ENCODE measurements around the gene PML. TPM values are rescaled to one million over a fixed set of nuclear protein-coding genes. Genes with fewer than 3 reads are reported as not detected.

PML gene
- total RNA-seq, 1 experiment from 2014 or later: 47.7 TPM

DNA sequence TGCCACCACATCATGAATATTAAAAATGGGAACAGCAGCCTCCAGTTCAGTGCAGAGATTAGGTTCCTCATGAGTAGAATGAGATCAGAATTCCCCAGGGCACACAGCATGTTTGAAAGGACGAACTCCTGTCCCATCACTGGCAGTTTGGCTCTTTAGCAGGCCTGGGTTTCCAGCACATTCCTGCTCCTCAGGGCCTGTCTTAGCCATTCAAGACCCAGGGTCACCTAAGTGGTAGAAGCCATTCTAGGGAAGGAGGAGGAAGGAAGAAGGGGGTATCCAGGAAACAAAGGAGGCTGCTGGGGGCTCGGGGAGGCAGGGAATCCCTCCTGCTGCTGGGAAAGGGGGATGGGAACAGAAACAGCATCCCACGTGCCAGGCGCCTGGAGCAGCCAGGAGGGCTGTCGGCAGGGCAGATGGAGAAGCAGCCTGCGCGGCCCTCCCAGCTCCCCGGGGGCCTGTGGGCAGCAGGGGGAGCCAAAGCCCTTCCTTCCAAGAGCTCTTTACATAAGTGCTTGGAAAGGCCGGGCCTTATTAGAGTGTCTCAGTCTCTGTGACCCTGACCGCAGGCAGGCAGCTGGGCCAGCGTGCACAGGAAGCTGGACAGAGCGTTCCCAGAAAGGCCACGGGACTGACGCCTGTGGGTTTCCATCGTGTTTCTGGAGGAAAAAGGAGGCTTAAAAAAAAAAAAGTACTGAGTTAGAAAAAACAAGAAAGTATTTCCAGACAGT is 43.5 kb upstream of the PML start (continued):
- TF ChIP-seq, protein P1, sequence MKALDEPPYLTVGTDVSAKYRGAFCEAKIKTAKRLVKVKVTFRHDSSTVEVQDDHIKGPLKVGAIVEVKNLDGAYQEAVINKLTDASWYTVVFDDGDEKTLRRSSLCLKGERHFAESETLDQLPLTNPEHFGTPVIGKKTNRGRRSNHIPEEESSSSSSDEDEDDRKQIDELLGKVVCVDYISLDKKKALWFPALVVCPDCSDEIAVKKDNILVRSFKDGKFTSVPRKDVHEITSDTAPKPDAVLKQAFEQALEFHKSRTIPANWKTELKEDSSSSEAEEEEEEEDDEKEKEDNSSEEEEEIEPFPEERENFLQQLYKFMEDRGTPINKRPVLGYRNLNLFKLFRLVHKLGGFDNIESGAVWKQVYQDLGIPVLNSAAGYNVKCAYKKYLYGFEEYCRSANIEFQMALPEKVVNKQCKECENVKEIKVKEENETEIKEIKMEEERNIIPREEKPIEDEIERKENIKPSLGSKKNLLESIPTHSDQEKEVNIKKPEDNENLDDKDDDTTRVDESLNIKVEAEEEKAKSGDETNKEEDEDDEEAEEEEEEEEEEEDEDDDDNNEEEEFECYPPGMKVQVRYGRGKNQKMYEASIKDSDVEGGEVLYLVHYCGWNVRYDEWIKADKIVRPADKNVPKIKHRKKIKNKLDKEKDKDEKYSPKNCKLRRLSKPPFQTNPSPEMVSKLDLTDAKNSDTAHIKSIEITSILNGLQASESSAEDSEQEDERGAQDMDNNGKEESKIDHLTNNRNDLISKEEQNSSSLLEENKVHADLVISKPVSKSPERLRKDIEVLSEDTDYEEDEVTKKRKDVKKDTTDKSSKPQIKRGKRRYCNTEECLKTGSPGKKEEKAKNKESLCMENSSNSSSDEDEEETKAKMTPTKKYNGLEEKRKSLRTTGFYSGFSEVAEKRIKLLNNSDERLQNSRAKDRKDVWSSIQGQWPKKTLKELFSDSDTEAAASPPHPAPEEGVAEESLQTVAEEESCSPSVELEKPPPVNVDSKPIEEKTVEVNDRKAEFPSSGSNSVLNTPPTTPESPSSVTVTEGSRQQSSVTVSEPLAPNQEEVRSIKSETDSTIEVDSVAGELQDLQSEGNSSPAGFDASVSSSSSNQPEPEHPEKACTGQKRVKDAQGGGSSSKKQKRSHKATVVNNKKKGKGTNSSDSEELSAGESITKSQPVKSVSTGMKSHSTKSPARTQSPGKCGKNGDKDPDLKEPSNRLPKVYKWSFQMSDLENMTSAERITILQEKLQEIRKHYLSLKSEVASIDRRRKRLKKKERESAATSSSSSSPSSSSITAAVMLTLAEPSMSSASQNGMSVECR (CRISPR knock-in tag; IDR thresholded peaks at IDR 0.05; ENCODE audit: borderline replicate concordance): no peak
- TF ChIP-seq, protein P2, sequence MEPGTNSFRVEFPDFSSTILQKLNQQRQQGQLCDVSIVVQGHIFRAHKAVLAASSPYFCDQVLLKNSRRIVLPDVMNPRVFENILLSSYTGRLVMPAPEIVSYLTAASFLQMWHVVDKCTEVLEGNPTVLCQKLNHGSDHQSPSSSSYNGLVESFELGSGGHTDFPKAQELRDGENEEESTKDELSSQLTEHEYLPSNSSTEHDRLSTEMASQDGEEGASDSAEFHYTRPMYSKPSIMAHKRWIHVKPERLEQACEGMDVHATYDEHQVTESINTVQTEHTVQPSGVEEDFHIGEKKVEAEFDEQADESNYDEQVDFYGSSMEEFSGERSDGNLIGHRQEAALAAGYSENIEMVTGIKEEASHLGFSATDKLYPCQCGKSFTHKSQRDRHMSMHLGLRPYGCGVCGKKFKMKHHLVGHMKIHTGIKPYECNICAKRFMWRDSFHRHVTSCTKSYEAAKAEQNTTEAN (CRISPR knock-in tag; IDR thresholded peaks at IDR 0.05): no peak
- TF ChIP-seq JUN (CRISPR knock-in tag; IDR thresholded peaks at IDR 0.05): no peak
- TF ChIP-seq NR3C1 (CRISPR knock-in tag; conservative IDR thresholded peaks at IDR 0.05; ENCODE audit: low read depth): no peak
- no peak for TF ChIP-seq GABPB1 (CRISPR knock-in tag; IDR thresholded peaks at IDR 0.05)
- TF ChIP-seq ESRRA (CRISPR knock-in tag; IDR thresholded peaks at IDR 0.05; ENCODE audit: borderline replicate concordance): no peak
- TF ChIP-seq, protein P3, sequence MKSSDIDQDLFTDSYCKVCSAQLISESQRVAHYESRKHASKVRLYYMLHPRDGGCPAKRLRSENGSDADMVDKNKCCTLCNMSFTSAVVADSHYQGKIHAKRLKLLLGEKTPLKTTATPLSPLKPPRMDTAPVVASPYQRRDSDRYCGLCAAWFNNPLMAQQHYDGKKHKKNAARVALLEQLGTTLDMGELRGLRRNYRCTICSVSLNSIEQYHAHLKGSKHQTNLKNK (CRISPR knock-in tag; IDR thresholded peaks at IDR 0.05): no peak
- TF ChIP-seq, protein P4, sequence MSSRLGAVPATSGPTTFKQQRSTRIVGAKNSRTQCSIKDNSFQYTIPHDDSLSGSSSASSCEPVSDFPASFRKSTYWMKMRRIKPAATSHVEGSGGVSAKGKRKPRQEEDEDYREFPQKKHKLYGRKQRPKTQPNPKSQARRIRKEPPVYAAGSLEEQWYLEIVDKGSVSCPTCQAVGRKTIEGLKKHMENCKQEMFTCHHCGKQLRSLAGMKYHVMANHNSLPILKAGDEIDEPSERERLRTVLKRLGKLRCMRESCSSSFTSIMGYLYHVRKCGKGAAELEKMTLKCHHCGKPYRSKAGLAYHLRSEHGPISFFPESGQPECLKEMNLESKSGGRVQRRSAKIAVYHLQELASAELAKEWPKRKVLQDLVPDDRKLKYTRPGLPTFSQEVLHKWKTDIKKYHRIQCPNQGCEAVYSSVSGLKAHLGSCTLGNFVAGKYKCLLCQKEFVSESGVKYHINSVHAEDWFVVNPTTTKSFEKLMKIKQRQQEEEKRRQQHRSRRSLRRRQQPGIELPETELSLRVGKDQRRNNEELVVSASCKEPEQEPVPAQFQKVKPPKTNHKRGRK (CRISPR knock-in tag; IDR thresholded peaks at IDR 0.05; ENCODE audit: borderline replicate concordance): no peak
- TF ChIP-seq ZNF263 (CRISPR knock-in tag; IDR thresholded peaks at IDR 0.05; ENCODE audit: low read depth): no peak
- no peak for TF ChIP-seq SP1 (CRISPR knock-in tag; conservative IDR thresholded peaks at IDR 0.05)
- TF ChIP-seq, protein P5, sequence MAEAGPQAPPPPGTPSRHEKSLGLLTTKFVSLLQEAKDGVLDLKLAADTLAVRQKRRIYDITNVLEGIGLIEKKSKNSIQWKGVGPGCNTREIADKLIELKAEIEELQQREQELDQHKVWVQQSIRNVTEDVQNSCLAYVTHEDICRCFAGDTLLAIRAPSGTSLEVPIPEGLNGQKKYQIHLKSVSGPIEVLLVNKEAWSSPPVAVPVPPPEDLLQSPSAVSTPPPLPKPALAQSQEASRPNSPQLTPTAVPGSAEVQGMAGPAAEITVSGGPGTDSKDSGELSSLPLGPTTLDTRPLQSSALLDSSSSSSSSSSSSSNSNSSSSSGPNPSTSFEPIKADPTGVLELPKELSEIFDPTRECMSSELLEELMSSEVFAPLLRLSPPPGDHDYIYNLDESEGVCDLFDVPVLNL (CRISPR knock-in tag; IDR thresholded peaks at IDR 0.05; ENCODE audit: borderline replicate concordance, low read depth): no peak
- TF ChIP-seq, protein P6, sequence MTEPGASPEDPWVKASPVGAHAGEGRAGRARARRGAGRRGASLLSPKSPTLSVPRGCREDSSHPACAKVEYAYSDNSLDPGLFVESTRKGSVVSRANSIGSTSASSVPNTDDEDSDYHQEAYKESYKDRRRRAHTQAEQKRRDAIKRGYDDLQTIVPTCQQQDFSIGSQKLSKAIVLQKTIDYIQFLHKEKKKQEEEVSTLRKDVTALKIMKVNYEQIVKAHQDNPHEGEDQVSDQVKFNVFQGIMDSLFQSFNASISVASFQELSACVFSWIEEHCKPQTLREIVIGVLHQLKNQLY (CRISPR knock-in tag; IDR thresholded peaks at IDR 0.05): no peak
- TF ChIP-seq, protein P7, sequence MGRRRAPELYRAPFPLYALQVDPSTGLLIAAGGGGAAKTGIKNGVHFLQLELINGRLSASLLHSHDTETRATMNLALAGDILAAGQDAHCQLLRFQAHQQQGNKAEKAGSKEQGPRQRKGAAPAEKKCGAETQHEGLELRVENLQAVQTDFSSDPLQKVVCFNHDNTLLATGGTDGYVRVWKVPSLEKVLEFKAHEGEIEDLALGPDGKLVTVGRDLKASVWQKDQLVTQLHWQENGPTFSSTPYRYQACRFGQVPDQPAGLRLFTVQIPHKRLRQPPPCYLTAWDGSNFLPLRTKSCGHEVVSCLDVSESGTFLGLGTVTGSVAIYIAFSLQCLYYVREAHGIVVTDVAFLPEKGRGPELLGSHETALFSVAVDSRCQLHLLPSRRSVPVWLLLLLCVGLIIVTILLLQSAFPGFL (CRISPR knock-in tag; IDR thresholded peaks at IDR 0.05; ENCODE audit: borderline replicate concordance): no peak
- TF ChIP-seq, protein P8, sequence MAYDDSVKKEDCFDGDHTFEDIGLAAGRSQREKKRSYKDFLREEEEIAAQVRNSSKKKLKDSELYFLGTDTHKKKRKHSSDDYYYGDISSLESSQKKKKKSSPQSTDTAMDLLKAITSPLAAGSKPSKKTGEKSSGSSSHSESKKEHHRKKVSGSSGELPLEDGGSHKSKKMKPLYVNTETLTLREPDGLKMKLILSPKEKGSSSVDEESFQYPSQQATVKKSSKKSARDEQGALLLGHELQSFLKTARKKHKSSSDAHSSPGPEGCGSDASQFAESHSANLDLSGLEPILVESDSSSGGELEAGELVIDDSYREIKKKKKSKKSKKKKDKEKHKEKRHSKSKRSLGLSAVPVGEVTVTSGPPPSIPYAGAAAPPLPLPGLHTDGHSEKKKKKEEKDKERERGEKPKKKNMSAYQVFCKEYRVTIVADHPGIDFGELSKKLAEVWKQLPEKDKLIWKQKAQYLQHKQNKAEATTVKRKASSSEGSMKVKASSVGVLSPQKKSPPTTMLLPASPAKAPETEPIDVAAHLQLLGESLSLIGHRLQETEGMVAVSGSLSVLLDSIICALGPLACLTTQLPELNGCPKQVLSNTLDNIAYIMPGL (CRISPR knock-in tag; IDR thresholded peaks at IDR 0.05): peak; percentile 72; the same call in 1 of the 2 replicates
- TF ChIP-seq ZNF138 (CRISPR knock-in tag; conservative IDR thresholded peaks at IDR 0.05): no peak; the same call in 1 of the 2 replicates
- TF ChIP-seq, protein P9, sequence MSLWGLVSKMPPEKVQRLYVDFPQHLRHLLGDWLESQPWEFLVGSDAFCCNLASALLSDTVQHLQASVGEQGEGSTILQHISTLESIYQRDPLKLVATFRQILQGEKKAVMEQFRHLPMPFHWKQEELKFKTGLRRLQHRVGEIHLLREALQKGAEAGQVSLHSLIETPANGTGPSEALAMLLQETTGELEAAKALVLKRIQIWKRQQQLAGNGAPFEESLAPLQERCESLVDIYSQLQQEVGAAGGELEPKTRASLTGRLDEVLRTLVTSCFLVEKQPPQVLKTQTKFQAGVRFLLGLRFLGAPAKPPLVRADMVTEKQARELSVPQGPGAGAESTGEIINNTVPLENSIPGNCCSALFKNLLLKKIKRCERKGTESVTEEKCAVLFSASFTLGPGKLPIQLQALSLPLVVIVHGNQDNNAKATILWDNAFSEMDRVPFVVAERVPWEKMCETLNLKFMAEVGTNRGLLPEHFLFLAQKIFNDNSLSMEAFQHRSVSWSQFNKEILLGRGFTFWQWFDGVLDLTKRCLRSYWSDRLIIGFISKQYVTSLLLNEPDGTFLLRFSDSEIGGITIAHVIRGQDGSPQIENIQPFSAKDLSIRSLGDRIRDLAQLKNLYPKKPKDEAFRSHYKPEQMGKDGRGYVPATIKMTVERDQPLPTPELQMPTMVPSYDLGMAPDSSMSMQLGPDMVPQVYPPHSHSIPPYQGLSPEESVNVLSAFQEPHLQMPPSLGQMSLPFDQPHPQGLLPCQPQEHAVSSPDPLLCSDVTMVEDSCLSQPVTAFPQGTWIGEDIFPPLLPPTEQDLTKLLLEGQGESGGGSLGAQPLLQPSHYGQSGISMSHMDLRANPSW (CRISPR knock-in tag; conservative IDR thresholded peaks at IDR 0.05; ENCODE audit: low read depth): no peak
- TF ChIP-seq TP53 (CRISPR knock-in tag; IDR thresholded peaks at IDR 0.05): no peak
- TF ChIP-seq CBFB (CRISPR knock-in tag; IDR thresholded peaks at IDR 0.05; ENCODE audit: low read depth): 0 out of 2 replicates have a peak, but pooled peaks have one; percentile 48
- TF ChIP-seq, protein P10, sequence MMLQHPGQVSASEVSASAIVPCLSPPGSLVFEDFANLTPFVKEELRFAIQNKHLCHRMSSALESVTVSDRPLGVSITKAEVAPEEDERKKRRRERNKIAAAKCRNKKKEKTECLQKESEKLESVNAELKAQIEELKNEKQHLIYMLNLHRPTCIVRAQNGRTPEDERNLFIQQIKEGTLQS (CRISPR knock-in tag; conservative IDR thresholded peaks at IDR 0.05): no peak
- no peak for TF ChIP-seq EMX1 (CRISPR knock-in tag; IDR thresholded peaks at IDR 0.05)
- TF ChIP-seq, protein P11, sequence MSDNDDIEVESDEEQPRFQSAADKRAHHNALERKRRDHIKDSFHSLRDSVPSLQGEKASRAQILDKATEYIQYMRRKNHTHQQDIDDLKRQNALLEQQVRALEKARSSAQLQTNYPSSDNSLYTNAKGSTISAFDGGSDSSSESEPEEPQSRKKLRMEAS (CRISPR knock-in tag; IDR thresholded peaks at IDR 0.05): peak; percentile 90
